HUDEP-2 (cell line): ENCODE measurements around the gene RAB34.

Experiments used
- DNase-seq, 76 experiments: peaks; one replicate each; lab custom pipeline; 2025; ENCODE audit not compliant: unreplicated experiment in 76 of 76; lab: John Stamatoyannopoulos, UW

RAB34 gene

GRCh38 chr17:28715217-28715616 lies 2.5 kb downstream of the RAB34 start:
- DNase-seq: no peak

GRCh38 chr17:28714281-28714680 lies 3.4 kb downstream of the RAB34 start:
- no peak for DNase-seq

- no peak for DNase-seq
These were observed 4.8 kb downstream of the RAB34 start for GRCh38 chr17:28712705-28713415.

- peak in 20 of 76 experiments; percentile 10 to 50 (median 24) for DNase-seq
These were observed 5.5 kb downstream of the RAB34 start for GRCh38 chr17:28712032-28712704.

GRCh38 chr17:28711723-28712031 lies 6.0 kb downstream of the RAB34 start, which contains the start of gene PROCA1:
Gene PROCA1 (minus strand): TSS chr17:28711888. CDS start chr17:28711660, 228 bp downstream.
- peak in 9 of 76 experiments; percentile 14 to 50 (median 32) for DNase-seq

DNA sequence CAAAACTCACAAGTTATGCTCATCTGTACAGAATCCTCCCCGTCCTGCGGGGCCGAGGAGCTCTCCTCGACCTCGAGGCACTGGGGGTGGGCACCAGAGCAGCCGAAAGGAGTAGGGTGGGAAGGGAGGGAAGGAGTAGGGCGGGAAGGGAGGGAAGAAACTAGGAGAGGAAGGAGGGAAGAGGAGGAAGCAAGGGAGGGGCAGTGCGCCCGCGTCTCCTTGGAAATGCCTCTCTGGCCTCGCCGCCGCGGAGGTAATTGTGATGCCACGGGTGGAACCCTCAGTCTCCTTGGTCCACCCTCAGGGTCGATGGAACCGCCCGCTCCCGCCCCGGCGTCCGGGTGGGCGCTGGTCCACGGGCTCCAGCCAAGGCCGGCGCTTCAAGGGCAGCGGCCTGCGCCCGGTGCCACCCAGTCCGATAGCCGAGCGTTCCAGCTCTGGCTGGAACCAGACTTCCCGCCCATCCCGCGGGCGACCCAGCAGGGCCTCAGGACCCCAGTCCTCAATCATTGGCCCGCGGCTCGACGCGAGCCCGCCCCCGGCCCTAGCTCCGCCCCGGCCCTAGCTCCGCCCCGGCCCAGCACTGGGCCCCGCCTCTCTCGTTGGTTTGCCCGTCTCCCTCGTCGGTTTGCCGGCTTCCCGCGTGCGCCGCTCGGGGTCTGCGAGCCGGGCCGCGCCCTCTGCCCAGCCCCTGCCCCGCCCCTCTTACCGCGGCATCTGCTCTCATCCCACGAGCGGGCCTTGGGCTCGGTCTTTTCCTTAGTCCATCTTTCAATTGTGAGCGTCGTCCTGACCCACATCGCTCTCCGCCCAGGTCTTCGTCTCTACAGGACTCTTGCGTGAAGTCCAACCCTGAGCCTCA lies 6.6 kb downstream of the RAB34 start:
- DNase-seq: peak in 72 of 76 experiments; percentile 24 to 89 (median 71)

GRCh38 chr17:28707339-28707720 lies 10.3 kb downstream of the RAB34 start:
- no peak for DNase-seq

- DNase-seq: no peak
These were observed 11.0 kb downstream of the RAB34 start for GRCh38 chr17:28706471-28707338.

DNA sequence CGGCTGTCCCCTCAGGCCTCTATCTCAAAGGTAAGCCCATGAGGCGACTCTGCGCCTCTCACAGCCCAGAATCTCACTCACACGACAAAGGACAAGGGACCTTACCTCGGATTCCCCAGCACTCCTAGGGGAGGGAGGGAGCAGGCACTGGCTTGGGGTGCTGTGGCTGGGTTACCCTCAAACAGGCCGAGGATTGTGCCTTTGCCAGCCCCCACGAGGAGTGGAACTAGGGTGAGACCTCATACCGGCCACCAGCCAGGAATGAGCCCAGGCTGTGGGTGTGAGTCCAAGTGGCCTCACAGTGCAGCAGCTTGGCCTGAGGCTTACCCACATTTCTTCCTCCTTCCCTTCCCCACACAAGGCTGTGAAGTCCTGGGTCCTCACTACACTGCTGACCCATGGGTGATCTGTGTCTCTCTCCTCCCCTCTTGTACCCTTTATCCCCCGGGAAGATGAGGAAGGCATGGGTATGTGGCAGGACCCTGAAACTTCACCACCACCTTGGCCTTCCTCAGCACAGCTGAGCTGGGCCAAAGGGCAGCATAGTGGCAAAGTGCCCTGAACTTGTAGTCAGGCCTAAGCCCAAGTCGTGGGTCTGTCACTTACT lies 11.8 kb downstream of the RAB34 start:
- no peak for DNase-seq

DNA sequence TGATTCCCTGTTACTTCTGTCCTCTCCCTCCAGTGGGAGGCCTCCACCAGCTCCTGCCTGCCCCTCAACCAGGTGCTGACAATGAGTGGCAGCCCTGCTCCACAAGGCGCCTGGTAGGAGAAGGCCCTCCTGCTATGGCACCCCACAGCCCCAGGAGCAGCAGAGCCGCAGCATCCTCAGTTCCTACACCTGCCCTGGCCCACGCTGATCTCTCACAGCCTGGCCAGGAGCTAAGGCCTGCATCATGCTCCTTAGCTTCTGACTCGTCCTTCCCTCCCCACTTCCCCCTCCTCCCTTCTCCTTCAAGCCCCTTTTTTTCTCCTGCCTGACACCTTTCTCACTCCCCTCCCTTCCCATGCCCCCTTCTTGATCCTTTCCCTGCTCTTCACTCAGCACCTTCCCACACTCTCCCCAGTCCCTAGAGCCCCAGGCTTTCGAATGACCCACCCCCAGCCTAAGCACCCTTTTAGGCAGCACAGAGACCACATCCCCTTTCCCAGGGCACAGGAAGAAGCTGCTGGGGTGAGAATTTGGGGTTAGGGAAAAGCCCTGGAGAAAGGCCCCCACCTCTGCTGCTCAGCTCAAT lies 12.5 kb downstream of the RAB34 start:
- DNase-seq: no peak

DNA sequence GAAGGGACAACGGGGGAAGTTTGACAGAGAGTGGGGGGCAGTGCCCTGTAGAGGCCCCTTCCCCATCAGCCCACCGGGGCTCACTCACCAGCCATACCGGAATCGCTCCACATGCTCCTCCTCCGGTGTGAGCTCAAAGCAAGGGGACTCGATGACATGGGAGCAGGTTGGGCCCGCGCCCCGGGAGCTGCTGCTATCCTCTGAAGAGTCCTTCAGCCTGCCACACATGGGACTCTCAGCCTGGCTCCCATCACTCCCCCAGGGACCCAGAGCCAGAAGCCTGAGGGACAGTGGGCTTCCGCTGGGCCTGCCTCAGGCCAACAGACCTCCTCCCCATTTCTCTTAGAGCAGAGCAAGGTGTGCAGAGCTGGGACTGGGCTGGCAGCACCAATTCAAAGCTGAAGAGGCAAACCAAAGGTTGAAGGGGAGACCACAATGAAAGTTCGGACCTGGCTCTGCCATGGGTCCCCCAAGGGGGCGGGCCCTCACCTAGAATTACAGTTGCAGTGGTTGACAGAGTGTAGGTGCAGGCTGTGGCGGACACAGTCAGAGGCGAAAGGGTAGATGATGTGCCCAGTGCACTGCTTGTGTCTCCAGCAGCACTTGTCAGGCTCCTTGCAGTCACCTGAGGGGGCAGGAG lies 13.3 kb downstream of the RAB34 start:
- no peak for DNase-seq

- no peak for DNase-seq
These were observed 14.0 kb downstream of the RAB34 start for GRCh38 chr17:28703552-28704218.

DNA sequence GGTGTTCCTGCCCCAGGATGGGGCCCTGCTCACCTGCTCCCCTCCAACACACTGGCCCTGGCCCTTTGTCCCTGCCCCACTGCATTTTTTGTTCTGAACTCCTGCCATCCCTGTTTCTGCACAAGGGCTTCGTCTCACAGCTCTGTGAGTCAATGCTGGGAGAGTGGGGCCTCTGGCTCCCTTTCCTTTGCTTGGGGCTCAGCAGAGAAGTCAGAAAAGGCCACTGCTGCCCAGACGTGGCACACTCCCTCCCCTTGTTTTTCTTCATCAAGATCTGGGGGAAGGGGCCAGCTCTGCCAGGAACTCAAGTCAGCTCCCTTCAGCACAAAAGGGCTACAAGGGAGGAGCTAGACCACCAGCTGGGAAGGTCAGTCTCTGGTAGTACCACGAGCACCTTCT lies 14.9 kb downstream of the RAB34 start:
- DNase-seq: no peak

GRCh38 chr17:28702026-28702751 lies 15.5 kb downstream of the RAB34 start:
- DNase-seq: no peak

- DNase-seq: no peak
These were observed 16.7 kb downstream of the RAB34 start for GRCh38 chr17:28700830-28701492.

DNA sequence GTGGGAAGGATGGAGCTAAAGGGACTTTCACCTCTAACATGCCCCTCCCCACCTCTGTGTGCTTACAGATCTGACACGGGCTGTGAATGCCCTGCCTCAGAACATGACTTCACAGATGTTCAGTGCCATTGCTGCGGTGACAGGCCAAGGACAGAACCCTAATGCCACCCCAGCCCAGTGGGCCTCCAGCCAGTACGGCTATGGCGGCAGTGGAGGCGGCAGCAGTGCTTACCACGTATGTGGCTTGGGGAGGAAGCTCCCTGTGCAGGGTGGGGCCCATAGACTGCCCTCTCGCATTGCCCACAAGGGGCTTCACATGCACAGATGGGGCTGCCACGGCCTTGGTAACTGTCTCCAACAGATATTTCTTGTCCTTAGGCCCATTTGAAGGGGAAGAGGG lies 17.4 kb downstream of the RAB34 start:
- no peak for DNase-seq

DNA sequence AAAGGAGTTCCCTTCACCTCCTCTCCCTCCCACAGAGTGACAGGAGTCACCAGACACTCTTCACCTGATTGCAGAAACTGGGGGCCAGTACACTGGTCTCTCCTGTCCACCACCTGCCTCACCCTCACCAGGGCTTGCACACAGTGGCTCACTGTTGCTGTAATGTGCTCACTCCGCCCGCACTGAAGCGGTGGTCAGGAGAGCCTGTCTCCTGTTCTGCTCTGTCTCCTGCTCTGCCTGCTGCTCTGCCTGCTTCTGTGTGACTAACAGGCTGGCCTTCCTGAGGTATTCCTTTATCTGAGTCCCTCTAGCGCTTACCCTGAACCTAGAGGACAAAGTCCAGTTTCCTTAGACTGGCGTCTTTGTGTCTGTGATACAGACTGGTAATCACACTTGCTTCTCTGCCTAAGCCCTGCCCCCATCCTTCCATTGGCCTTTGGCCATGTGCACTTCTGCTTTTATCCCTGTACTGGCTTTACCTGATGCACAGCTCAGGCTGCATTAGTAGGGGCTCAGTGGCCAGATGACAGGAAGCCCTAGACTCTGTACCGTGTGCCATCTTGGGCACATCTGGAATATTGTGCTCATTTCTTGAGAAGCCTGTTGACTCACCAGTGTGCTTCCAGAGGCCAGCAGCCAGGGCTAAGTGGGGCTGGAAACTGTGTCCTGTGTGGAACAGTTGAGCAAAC lies 19.3 kb downstream of the RAB34 start:
- no peak for DNase-seq
